NCI-H446 treated with DMSO at 0.1 percent for 48 hours (cell line): ENCODE results near the gene DYRK1B.
A peak's percentile ranks its signal among the peaks of the same experiment; 100 is the strongest.
"Not testable (repeated sequence)": the region's sequence is repeated elsewhere in the genome, so short reads cannot be mapped to it uniquely, and the experiment has no call there.

Experiments
- DNase-seq: peaks from one replicate; lab custom pipeline; 2025; lab: John Stamatoyannopoulos, UW

Gene DYRK1B

DNA sequence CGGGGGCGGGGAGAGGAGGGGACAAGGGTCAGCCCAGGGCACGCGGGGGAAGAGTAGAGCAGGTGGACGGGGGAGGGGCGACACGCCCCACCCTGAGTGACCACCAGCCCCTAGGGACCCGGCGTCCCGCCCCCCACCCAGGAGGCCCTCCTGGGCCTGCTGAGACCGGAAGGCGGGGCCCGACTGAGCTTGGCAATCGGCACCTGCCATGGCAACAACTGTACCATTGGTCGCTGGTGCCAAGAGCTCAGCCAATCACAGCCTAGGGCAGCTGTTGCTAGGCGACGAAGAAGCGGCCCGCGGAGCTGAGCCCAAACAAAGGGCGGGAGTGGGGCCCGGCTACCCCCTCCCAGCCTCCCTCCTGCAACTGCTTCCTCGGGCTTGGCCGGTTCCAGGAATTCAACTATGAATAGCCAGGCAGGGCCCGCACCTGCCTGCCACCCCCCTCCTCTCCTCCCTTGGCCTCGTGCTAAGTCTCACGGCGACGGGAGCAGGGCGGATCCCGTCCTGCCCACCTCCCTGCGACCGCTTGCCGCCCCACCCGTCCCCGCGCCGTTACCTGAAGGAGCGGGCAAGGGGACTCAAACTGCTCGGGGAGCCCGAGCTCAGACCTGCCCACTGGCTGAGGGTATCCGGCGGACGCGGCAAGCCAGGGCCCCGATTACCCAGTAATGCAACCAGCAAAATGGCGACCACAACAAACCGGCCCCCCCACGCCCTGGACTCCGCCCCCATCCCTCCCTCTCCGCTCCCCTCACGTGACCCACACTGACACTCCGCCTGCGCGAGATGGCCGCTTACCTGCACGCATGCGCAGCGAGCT, at the start of gene DYRK1B:
Gene DYRK1B, minus strand, starts transcription at position 699 of the 823 bp plus-strand sequence. CDS start 2,295 bp downstream, outside the sequence.
- DNase-seq, result peak; percentile 87

DNA sequence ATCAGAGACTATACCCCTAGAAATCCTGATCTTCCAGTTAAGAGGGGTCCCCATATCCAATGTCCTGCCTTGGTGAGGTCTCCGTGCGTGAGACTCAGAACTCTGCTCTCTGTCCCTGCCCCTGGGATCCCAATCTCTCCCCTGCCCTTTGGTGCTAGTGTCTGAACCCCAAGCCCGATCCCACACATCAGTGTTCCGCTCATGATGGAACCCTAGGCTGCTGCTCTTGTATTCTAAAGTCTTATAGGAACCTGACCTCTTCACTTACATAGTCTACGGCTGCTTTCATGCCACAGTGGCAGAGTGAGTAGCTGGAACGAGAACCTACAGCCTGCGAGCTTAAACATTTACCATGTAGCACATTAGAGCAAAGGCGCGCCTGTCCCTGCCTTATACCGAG, 48.7 kb upstream of the DYRK1B start:
- not testable (repeated sequence) for DNase-seq

DNA sequence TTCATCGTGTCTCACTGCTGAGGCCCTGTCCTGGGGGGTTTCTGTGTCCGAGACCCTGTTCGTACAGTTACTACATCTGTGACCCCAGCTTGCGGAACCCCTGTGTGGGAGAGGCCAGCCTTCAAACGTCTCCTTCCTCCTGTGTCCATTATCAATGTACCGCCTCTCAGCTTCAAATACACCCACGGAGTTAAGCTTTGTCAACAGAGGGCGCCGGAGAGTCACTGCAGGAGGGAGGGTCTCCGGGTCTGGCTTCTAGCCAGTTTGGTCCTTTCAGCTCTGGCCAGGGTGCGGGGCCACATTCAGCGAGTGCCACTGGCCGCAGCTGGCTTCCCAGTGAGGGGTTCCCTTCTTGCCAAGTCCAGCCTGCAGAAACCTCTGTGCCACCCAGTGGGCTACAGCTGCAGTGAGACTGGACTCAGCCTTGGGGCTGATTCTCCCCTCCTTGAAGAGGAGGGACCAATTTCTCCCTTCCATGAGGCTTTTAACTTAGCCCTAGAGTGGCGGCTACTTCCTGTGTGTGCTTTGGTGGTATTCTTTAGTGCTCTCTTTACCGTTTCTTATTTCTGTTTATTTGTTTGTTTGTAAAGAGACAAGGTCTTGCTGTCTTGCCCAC, 47.6 kb upstream of the DYRK1B start:
- not testable (repeated sequence) for DNase-seq

DNA sequence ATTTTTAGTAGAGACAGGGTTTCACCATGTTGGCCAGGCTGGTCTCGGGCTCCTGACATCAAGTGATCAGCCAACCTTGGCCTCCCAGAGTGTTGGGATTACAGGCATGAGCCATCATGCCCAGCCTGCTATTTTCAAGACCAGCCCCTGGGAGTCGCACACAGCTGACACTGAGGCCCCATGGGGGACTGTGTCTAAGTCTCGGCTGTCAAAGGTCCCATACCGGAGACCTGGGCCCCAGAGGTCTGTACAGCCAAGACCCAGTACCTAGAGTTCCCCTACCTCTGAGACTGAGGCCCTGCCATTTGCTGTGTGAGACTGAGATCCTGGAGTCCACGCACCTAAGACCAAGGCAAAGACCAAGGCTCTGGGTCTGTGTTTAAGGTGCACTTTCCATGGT, 46.3 kb upstream of the DYRK1B start:
- not testable (repeated sequence) for DNase-seq

DNA sequence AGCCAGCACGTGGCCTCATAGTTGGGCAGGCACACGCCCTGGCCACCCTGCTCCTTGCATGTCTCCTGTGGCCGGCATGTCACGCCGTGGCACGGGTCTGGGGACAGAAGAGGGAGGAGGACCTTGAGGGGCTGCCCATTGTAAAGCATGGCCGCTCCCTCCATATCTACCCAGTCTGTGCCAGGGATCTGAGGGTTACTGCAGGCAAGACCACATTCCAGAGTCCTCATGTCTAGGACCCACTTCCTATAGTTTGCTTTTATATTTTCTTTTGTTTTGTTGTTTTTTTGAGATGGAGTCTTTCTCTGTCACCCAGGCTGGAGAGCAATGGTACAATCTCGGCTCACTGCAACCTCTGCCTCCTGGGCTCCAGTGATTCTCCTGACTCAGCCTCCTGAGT, 45.8 kb upstream of the DYRK1B start:
- not testable (repeated sequence) for DNase-seq

DNA sequence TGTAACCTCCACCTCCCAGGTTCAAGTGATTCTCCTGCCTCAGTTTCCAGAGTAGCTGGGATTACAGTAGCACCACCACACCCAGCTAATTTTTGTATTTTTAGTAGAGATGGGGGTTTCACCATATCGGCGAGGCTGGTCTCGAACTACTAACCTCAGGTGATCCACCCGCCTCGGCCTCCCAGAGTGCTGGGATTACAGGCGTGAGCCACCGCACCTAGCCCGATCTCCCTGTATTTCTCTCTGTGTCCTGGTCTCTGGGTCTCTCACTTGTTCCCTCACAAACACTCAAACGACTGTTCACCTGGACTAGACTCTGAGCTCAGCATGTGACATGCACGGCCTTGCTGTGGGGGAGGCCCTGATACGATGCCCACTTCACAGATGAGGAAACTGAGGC, 44.9 kb upstream of the DYRK1B start:
- not testable (repeated sequence) for DNase-seq

DNA sequence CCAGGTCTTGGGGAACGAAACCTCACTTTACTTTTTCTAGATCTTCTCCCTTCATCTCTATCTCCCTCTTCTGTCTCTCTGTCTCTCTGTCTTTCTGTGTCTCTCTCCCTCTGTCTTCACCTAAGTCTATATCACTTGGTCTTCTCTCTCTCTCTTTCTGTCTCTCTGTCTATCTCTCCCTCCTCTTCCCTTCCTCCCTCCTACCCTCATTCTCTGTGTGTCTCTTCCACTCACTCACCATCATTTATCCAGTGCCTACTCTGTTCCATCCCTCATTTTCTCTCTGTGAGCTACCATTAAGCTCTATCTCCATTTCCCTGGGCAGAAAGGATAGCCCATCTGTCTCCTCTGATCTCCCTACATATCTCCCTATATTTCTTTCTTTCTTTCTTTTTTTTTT, 44.4 kb upstream of the DYRK1B start:
- no peak for DNase-seq

DNA sequence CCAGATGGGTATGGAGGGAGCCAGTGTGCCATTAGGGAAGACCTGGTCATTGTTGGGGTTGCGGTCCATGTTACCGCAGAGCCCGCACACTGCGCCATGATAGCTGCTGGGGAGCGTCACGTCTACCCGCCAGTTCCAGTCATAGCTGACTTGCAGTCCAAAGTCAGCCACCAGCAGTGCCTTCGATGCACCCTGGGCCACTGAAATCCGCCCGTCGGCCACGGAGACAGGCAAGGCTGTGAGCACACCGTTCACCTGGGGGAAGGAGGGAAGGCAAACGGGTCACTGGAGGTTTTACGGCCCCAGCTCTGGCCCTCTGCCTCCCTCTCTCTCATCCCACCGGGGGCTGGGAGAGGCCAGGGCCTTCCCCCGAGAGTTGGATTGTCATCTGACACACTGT, 44.0 kb upstream of the DYRK1B start:
- DNase-seq, result not testable (repeated sequence)

DNA sequence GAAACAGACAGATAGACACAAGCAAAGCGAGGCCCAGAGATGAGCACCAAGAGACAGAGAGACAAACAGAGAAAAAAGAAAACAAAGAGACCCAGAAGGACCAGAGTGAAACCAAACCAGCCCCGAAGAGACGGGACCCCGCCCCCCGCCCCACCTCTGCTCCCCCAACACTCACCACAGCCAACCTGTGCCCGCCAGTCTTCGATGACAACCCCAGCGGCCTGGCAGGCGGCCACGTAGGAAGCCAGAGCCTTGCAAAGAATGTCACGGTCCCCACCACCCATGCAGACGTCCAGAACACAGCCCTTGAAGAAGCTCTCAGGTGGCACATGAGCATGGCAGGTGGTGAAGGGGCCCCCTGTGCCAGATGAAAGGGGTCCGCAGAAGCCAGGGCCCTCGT, 43.5 kb upstream of the DYRK1B start:
- DNase-seq, result not testable (repeated sequence)

DNA sequence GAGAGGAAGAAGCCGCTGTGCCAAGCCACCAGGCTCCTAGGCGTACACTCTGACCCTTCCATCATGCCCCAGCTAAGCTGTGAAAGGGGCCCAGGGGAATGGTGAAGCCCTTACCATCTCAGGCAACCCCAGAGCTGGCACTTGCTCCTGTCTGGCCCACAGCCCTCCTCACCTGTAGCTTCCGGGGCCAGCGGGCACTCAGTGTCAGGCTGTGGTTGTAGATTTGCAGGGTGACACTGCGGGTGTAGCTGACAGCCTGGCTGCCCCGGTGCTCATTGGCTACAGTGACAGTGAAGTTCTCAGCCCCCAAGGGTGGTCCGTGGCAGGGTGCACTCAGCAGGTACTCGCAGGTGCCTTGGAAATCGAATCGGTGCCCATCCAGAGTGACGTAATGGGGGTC, 42.5 kb upstream of the DYRK1B start:
- DNase-seq, result not testable (repeated sequence)

DNA sequence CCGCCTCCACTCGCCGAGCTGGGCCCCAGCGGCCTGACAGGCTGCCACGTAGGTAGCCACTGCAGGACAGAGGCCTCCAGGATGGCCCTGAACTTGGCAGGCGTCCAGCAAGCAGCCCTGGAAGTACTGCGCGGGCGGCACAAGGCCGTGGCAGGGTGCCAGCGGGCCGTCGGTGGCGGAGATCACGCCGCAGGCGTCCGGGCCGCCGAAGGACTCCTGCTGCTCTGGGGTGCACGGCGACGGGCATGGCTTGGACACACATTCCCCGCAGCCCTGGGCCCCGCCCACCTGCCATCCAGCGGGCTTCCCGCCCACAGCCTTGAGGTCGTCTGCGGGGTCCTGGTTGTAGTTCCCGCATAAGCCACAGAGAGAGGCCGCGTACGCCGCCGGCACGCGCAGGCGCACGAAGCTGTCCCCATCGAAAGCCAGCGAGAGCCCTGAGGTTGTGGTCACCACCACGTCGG, 41.5 kb upstream of the DYRK1B start:
- DNase-seq, result not testable (repeated sequence)

DNA sequence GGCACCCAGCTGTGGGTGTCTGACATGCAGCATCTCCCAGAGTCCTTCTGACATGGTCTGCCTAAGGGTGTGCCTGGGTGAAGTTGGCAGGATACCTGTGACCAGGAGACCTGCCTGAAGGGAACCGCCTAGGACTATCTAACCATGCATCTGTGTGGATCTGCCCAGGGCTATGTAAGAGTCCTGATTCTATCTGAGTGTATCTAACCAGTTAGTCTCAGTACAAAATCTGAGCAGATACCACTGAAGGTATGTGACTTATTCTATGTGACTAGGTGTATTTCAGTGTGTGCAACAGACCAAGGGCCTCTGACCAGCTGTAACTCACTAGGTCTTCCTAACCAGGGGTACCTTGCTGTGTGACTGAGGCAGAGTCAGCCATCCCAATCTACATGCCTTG, 40.4 kb upstream of the DYRK1B start:
- DNase-seq, result no peak

DNA sequence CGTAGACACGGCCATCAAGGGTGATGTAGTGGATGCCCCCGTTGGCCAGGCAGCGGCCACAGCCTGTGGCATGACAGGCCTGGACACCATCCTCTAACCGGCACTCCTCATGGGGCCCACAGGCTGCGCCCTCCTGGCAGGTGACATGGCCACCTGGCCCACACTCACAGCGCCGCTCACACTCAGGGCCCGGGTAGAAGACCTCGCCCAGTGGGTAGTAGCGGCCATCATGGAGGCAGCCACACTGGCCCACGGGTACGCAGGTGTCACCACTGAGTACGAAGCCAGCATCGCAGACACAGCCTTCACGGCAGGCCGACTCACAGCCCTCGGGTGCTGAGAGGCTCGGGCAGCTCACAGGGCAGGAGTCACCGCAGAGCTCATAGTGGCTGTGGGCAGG, 39.4 kb upstream of the DYRK1B start:
- DNase-seq, result no peak

DNA sequence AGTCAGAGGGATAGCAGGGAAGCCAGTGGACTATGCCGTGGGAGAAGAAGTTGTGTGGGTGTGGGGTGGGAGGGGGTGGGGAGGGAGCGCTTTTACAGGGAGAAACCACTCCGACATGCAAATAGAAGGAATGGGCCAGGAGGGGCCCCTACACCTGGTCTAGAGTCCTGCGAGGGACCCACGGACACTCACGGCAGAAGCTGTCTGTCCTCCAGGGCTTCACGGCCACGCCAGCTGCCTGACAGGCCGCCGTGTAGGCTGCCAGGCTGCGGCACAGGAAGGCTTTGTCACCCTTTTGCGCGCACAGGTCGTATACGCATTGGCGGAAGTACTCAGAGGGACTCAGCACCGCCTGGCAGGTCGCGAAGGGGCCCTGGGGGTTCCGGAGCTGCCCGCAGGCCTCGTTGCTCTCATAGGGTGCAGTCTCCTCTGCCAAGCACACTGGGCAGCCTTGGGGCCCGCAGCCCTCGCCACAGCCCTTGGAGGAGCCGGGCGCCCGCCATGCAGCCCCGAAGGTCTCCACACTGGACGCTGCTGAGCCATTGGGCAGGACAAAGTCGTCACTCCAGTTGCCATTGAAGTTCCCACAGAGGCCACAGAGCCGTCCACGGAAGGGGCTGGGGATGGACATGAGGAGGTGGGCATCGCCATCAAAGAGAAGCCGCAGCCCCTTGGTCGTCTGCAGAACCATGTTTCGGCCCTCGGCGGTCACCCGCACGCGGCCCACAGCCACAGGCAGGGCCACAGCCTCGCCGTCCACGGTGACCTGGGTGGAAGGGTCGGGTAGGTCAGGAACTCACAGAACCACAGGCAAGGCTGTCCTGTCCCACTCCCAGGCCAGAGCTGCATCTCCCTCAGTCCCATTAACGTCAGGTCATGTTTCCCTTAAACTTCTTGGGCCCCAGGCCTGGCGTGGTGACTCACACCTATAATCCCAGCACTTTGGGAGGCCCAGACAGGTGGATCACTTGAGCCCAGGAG, 38.2 kb upstream of the DYRK1B start:
- no peak for DNase-seq

DNA sequence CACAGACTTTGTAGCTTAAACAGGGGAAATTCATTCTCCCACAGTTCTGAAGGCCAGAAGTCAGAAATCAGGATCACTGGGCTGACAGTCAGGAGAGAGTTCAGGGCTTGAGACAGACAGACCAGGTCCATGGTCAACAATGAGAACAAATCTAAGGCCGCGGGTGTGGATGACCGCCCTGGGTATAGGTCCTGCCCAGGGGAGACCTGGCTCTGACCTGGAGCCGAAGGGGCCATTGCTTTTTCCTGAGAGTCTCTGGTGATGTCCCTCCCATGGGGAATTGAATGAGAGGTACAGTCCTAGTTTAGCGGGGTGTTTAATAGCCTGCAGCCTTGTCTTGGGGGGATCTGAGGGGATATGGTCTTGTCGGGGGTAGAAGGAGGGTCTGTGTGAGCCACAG, 37.4 kb upstream of the DYRK1B start:
- DNase-seq, result no peak

DNA sequence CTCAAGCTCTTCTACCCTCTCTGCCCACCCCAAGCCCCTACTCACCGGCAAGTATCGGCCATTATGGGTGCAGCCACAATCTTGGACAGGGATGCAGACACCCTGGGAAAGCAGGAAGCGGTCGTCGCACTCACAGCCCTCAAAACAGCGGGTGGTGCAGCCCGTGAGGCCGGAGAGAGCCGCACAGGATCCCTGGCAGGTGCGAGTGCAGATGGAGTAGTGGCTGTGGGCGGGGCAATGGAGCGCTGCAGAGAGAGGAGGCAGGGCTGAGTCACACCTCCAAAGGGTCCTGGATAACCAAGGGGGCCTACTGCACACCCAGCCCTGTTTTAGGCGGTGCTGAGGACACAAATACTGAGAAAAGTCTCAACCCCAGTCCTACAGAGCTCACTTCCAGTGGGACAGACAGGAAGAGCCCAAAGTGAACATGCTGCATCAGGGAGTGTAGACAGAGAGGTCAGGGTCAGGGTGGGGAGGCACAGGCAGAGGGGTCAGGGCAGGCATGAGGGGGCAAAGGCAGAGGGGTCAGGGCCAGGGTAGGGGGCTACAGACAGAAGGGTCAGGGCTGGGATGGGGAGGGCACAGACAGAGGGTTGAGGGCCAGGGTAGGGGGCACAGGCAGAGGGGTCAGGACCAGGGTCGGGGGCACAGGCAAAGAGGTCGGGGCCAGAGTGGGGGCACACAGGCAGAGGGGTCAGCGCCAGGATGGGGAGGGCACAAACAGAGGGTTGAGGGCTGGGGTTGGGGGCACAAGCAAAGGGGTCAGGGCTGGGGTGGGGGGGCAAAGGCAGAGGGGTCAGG, 36.4 kb upstream of the DYRK1B start:
- no peak for DNase-seq

DNA sequence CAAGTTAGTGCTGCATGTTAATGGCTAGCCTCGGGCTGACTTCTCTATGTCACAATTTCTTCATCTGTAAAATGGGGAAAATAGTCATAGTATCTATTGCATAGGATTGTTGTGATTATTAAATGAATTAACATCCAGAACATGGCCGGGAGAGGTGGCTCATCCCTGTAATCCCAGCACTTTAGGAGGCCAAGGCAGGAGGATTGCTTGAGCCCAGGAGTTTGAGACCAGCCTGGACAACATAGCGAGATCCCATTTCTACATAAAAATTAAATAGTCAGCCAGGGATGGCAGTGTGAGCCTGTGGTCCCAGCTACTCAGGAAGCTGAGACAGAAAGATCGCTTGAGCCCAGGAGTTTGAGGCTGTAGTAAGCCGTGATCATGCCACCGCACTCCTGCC, 34.0 kb upstream of the DYRK1B start:
- no peak for DNase-seq

DNA sequence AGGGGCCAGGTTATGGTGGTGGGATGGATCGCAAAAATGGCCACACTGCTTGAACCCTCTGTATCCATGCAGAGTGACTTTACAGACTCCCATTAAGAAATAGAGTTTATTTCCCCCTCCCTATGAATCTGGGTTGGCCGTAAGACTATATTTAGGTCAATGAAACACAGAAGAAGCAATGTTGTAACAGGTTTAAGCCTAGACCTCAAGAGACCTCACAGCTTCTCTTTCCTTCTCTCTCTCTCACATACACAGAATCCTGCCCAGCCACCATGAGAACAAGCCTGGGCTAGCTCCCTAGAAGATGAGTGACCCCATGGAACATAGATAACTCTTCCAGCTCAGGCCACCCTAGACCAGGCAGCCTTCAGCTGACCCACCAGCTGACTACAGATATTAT, 33.2 kb upstream of the DYRK1B start:
- no peak for DNase-seq

DNA sequence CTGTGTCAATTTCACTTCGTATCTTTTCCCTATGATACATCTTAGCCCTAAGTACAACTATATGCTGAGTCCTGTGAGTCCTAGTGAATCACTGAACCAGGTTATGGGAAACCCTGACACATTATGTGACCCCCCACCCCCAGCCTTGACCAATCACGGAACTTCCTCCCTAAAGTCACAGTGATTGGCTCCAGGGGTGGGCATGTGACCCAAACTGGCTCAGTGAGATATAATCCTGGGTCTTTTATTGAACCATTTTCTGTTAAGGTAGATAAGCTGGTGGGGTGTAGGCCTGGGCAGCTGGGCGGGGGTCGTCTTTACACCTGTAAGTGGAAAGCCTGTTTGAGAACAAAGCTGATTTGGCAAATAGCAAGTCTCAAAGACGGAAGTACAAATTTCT, 32.0 kb upstream of the DYRK1B start:
- DNase-seq, result no peak

DNA sequence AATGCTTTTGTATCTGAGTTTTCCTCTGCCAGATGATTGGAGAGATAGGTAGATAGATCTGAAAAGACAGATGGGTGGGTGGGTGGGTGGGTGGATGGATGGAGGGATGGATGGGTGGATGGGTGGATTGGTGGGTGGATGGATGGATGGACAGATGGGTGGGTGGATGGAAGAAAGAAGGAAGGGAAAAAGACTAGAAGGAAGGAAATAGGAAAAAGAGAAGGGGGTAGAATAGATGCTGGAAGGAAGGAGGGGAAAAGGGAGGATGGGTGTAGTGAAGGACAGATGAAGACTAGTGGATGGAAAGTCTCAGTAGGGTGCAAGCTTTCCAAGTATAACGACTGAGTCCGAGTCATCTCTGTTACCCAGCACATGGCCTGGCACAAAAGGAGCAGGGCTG, 31.2 kb upstream of the DYRK1B start:
- no peak for DNase-seq

DNA sequence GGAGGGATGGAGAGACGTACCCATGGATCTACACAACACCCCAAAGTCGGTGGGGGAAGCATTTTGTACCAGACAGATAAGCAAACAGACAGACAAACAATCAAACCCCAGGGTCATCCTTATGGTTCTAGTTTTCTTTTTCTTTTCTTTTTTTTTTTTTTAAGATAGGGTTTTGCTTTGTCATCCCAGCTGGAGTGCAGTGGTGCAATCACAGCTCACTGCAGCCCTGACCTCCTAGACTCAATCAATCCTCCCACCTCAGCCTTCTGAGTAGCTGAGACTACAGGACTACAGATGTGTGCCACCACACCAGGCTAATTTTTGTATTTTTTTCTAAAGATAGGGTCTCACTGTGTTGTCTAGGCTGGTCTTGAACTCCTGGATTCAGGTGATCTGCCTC, 30.2 kb upstream of the DYRK1B start:
- no peak for DNase-seq
